B cell (primary cell): ENCODE results near the gene TUBB2A. TPM values are rescaled to one million over a fixed set of nuclear protein-coding genes. Genes with fewer than 3 reads are reported as not detected.

ENCODE experiments used
- ATAC-seq: fragments of 200-7000 bp; cut with Tn5 transposase; one replicate; pipeline ENCODE4 v1.10.0; 2021; ENCODE audit warnings: low read depth, mild to moderate bottlenecking, moderate number of reproducible peaks, moderate library complexity
- CTCF ChIA-PET: fragments of 350-600 bp; sonication (Branson Sonifier 250); formaldehyde crosslinking; loops from one replicate; lab custom pipeline; 2021; ENCODE audit warnings: antibody characterized with exemption, inconsistent platforms; lab: Charles Lee
- POLR2A ChIA-PET: fragments of 350-600 bp; sonication (Branson Sonifier 250); formaldehyde crosslinking; loops from one replicate; lab custom pipeline; 2021; ENCODE audit warnings: antibody characterized with exemption; lab: Charles Lee
- DNase-seq: peaks from one replicate; pipeline ENCODE4 v3.0.0; 2013
- H2AFZ ChIP-seq: 2 replicates; pipeline ENCODE4 v1.6.1; 2012; ENCODE audit warnings: mild to moderate bottlenecking, low read depth, low read length; ENCODE audit not compliant: insufficient read depth, poor library complexity, severe bottlenecking
- H3K27ac ChIP-seq, 2 donors: 1 replicate in 1 of 2; 2 replicates in 1 of 2; pipeline ENCODE4 v1.5.1; 2012 to 2013; ENCODE audit warnings: low read length in 2 of 2, mild to moderate bottlenecking in 2 of 2, moderate library complexity in 1 of 2
- H3K27me3 ChIP-seq, 4 experiments: fragments of 200-600 bp in 1 of 4; sonication (generic) in 1 of 4; replicated peaks in 1 of 4; 1 replicate in 2 of 4; 2 replicates in 2 of 4; pipeline versions ENCODE4 v1.6.1 to v1.7.0; 2013 to 2016; ENCODE audit warnings: low read length in 3 of 4, mild to moderate bottlenecking in 2 of 4, mixed read lengths in 1 of 4, moderate library complexity in 1 of 4; ENCODE audit not compliant: insufficient read depth in 4 of 4, control insufficient read depth in 3 of 4; ENCODE audit errors: control extremely low read depth in 1 of 4
- H3K36me3 ChIP-seq, 2 experiments: replicated peaks in 1 of 2; 1 replicate in 1 of 2; 2 replicates in 1 of 2; pipeline versions ENCODE4 v1.6.1 to v1.7.1; 2013; ENCODE audit warnings: low read length in 1 of 2; ENCODE audit not compliant: insufficient read depth in 2 of 2, control insufficient read depth in 1 of 2; ENCODE audit errors: control extremely low read depth in 1 of 2, extremely low read depth in 1 of 2
- H3K4me1 ChIP-seq, 2 donors: fragments of 200-600 bp in 1 of 2; sonication (generic) in 1 of 2; 1 replicate in 1 of 2; 2 replicates in 1 of 2; pipeline versions ENCODE4 v1.5.1 to v1.6.1; 2013 to 2017; ENCODE audit warnings: low read length in 2 of 2; ENCODE audit not compliant: control insufficient read depth in 2 of 2, insufficient read depth in 2 of 2
- H3K4me2 ChIP-seq: replicated peaks from 2 replicates; pipeline ENCODE3; 2012; ENCODE audit warnings: mild to moderate bottlenecking, low read depth, low read length; ENCODE audit not compliant: poor library complexity, severe bottlenecking
- H3K4me3 ChIP-seq, 5 experiments: fragments of 200-600 bp in 1 of 5; sonication (generic) in 1 of 5; 1 replicate in 3 of 5; 2 replicates in 2 of 5; pipeline versions ENCODE4 v1.5.1 to v1.7.0; 2011 to 2016; ENCODE audit warnings: low read length in 4 of 5, mild to moderate bottlenecking in 4 of 5, low read depth in 2 of 5, control low read depth in 1 of 5, moderate library complexity in 1 of 5; ENCODE audit not compliant: insufficient read depth in 1 of 5; ENCODE audit errors: control extremely low read depth in 1 of 5, extremely low read depth in 1 of 5
- H3K79me2 ChIP-seq: fragments of 200-600 bp; sonication (generic); one replicate; pipeline ENCODE4 v1.6.0; 2016; ENCODE audit warnings: low read length; ENCODE audit not compliant: control insufficient read depth, insufficient read depth
- H3K9ac ChIP-seq: fragments of 200-600 bp; sonication (generic); 2 replicates; pipeline ENCODE4 v1.6.1; 2017; ENCODE audit warnings: mild to moderate bottlenecking, low read length, moderate library complexity
- H3K9me3 ChIP-seq, 3 donors: one replicate each; pipeline versions ENCODE4 v1.6.1 to v1.7.1; 2013; ENCODE audit warnings: low read length in 2 of 3; ENCODE audit not compliant: control insufficient read depth in 2 of 3, insufficient read depth in 1 of 3; ENCODE audit errors: control extremely low read depth in 1 of 3
- H4K20me1 ChIP-seq: 2 replicates; pipeline ENCODE4 v1.6.0; 2012; ENCODE audit warnings: mild to moderate bottlenecking, low read length; ENCODE audit not compliant: insufficient read depth, control insufficient read depth, poor library complexity, severe bottlenecking
- H3K27ac Mint-ChIP-seq: one replicate; pipeline ENCODE4 v1.8.0; 2021; ENCODE audit warnings: mixed read lengths
- H3K27me3 Mint-ChIP-seq: one replicate; pipeline ENCODE4 v1.8.0; 2021; ENCODE audit warnings: mixed read lengths
- H3K4me1 Mint-ChIP-seq: one replicate; pipeline ENCODE4 v1.8.0; 2021; ENCODE audit warnings: mixed read lengths
- H3K4me3 Mint-ChIP-seq: one replicate; pipeline ENCODE4 v1.8.0; 2021; ENCODE audit warnings: mixed read lengths
- H3K9me3 Mint-ChIP-seq: one replicate; pipeline ENCODE4 v1.8.0; 2022; ENCODE audit warnings: mixed read lengths; ENCODE audit not compliant: insufficient read depth
- CTCF ChIP-seq: fragments of 200-600 bp; IDR thresholded peaks from one replicate; pipeline ENCODE4 v1.8.0; 2022; ENCODE audit warnings: antibody characterized with exemption, mild to moderate bottlenecking
- EZH2 ChIP-seq: IDR thresholded peaks from 2 replicates; pipeline ENCODE4 v1.6.1; 2012; ENCODE audit warnings: borderline replicate concordance, low read depth, mild to moderate bottlenecking, moderate library complexity, low read length; ENCODE audit not compliant: insufficient read depth, poor library complexity, severe bottlenecking
- WGBS: methylation state at CpG from one replicate; pipeline ENCODE4 v1.1.5; 2013; ENCODE audit warnings: missing lambda C conversion rate; ENCODE audit not compliant: insufficient coverage; 5-methylcytosine and 5-hydroxymethylcytosine counted together
- intact Hi-C: fragments of 100-400 bp; cut with micrococcal nuclease; formaldehyde crosslinking; loops from one replicate; pipeline ENCODE4 v1.10.0; 2022
- polyA plus RNA-seq: library from polyadenylated mRNA; depleted of rRNA; stranded (reverse); fragments of >200 nt; gene quantifications from 2 replicates; pipeline ENCODE4 v1.2.3, GENCODE V29; 2012
- total RNA-seq, 2 donors: library from RNA; stranded (reverse); fragments of 120-200 nt in 1 of 2; gene quantifications; 1 replicate in 1 of 2; 2 replicates in 1 of 2; pipeline versions ENCODE4 v1.2.3 to v1.2.4, GENCODE V29; 2013 to 2022

The TUBB2A gene
- total and polyA plus RNA-seq, 2 donors (not counting 1 experiment from before 2014, with no cell fraction given), result 4.2 to 146 TPM

- H3K27me3 ChIP-seq, result no peaks in the 10 kb centered on the region
- H3K9me3 Mint-ChIP-seq, result no peaks in the 10 kb centered on the region
- peaks cover 0 to 7% (median 0%) of the 10 kb centered on the region in 3 donors for H3K9me3 ChIP-seq
- DNase-seq (no peak), ATAC-seq (no peak)
- WGBS, result 95% methylated on average over 20 of the region's 23 CpGs
- H3K27me3 Mint-ChIP-seq, result peaks cover 6% of the 10 kb centered on the region
- no peaks in the 10 kb centered on the region for H4K20me1 ChIP-seq
- TF ChIP-seq EZH2, result no peak
- TF ChIP-seq CTCF, result no peak
- CTCF ChIA-PET, result no interaction called here
- H3K27ac Mint-ChIP-seq, result no peak overlapping the region
- H3K27ac ChIP-seq, result no peak overlapping the region
- H2AFZ ChIP-seq, result no peak overlapping the region
- no peak overlapping the region for H3K4me3 Mint-ChIP-seq
- intact Hi-C loops, result no loop called here
- H3K79me2 ChIP-seq, result no peaks in the 10 kb centered on the region
- H3K9ac ChIP-seq, result no peak overlapping the region
- no peak overlapping the region for H3K4me2 ChIP-seq
- H3K4me1 Mint-ChIP-seq, result no peaks in the 10 kb centered on the region
- POLR2A ChIA-PET, result interaction anchor here (0.7 kb wide), 1 partner anchor 29 kb away, joined by 6 read pairs; no protein-coding TSS in a partner anchor
- no peak overlapping the region for H3K4me3 ChIP-seq
- no peaks in the 10 kb centered on the region for H3K36me3 ChIP-seq
- no peaks in the 10 kb centered on the region for H3K4me1 ChIP-seq
Observed at GRCh38 chr6:3193102-3193849, 35.9 kb upstream of the TUBB2A start.

GRCh38 chr6:3190779-3191178 is 33.4 kb upstream of the TUBB2A start:
- Histone ChIP-seq H3K4me2 (no peak overlapping the region), H3K79me2 (no peaks in the 10 kb centered on the region), H3K27me3 (peaks cover 0 to 3% (median 0%) of the 10 kb centered on the region in 4 experiments), H4K20me1 (no peaks in the 10 kb centered on the region), H3K36me3 (no peaks in the 10 kb centered on the region), H3K4me1 (no peaks in the 10 kb centered on the region), H2AFZ (no peak overlapping the region), H3K27ac (no peak overlapping the region), H3K9me3 (peaks cover 0 to 2% (median 0%) of the 10 kb centered on the region in 3 donors), H3K4me3 (no peak overlapping the region), H3K9ac (no peak overlapping the region)
- H3K27ac Mint-ChIP-seq, result no peak overlapping the region
- no peak for TF ChIP-seq EZH2
- TF ChIP-seq CTCF, result no peak
- ATAC-seq (no peak), DNase-seq (no peak)
- H3K4me1 Mint-ChIP-seq, result no peaks in the 10 kb centered on the region
- ChIA-PET POLR2A (no interaction called here), CTCF (no interaction called here)
- H3K4me3 Mint-ChIP-seq, result no peak overlapping the region
- peaks cover 10% of the 10 kb centered on the region for H3K27me3 Mint-ChIP-seq
- H3K9me3 Mint-ChIP-seq, result no peaks in the 10 kb centered on the region
- WGBS, result 93% methylated on average over 5 of the region's 5 CpGs
- intact Hi-C loops, result no loop called here
